IMR-90 (cell line): ENCODE data around the gene NFAT5. TPM values are rescaled to one million over a fixed set of nuclear protein-coding genes. Genes with fewer than 3 reads are reported as not detected.

Experiments used
- ATAC-seq: fragments of 200-7000 bp; cut with Tn5 transposase; 2 replicates; pipeline ENCODE4 v1.9.1; 2020; ENCODE audit warnings: low read depth, mild to moderate bottlenecking, moderate library complexity
- BruUV-seq: library from RNA; stranded (reverse); fragments of 400-500 nt; replicated peaks from 2 replicates; lab custom pipeline; 2021; lab: Mats Ljungman, UMichigan
- CTCF ChIA-PET: fragments of 300-600 bp; formaldehyde crosslinking; extraction: SDS; loops from one replicate; lab custom pipeline; 2021; ENCODE audit warnings: antibody characterized with exemption; lab: Yijun Ruan, JAX
- POLR2A ChIA-PET: fragments of 300-600 bp; sonication (Branson Sonifier 250); formaldehyde crosslinking; loops from one replicate; lab custom pipeline; 2022; ENCODE audit warnings: antibody characterized with exemption; ENCODE audit not compliant: unreplicated experiment; lab: Charles Lee
- DNase-seq: peaks from one replicate; pipeline ENCODE4 v3.0.0; 2013
- H2AFZ ChIP-seq: replicated peaks from 2 replicates; pipeline ENCODE3; 2013; ENCODE audit warnings: low read length, mild to moderate bottlenecking; ENCODE audit not compliant: poor library complexity
- H2AK5ac ChIP-seq: 2 replicates; pipeline ENCODE4 v1.6.1; 2013; ENCODE audit warnings: low read depth, low read length, inconsistent platforms
- H2AK9ac ChIP-seq: replicated peaks from 2 replicates; pipeline ENCODE3; 2013; ENCODE audit warnings: mild to moderate bottlenecking, low read depth, low read length, moderate library complexity; ENCODE audit not compliant: poor library complexity
- H2BK120ac ChIP-seq: 2 replicates; pipeline ENCODE4 v1.6.1; 2013; ENCODE audit warnings: low read depth, low read length, inconsistent platforms
- H2BK15ac ChIP-seq: 3 replicates; pipeline ENCODE4 v1.6.1; 2013; ENCODE audit warnings: low read depth, low read length, inconsistent platforms
- H2BK20ac ChIP-seq: 2 replicates; pipeline ENCODE4 v1.6.1; 2013; ENCODE audit warnings: low read depth, mild to moderate bottlenecking, inconsistent platforms, low read length, moderate library complexity
- H2BK5ac ChIP-seq: 2 replicates; pipeline ENCODE4 v1.6.1; 2013; ENCODE audit warnings: mild to moderate bottlenecking, low read depth, low read length, inconsistent platforms; ENCODE audit not compliant: poor library complexity, severe bottlenecking
- H3K14ac ChIP-seq: replicated peaks from 2 replicates; pipeline ENCODE4 v1.6.1; 2013; ENCODE audit warnings: low read depth, low read length, inconsistent platforms
- H3K18ac ChIP-seq: 2 replicates; pipeline ENCODE4 v1.6.1; 2013; ENCODE audit warnings: low read depth, low read length, control low read depth
- H3K23ac ChIP-seq: 2 replicates; pipeline ENCODE4 v1.6.1; 2013; ENCODE audit warnings: low read depth, low read length, inconsistent platforms
- H3K27ac ChIP-seq: 2 replicates; pipeline ENCODE4 v1.5.1; 2013; ENCODE audit warnings: mild to moderate bottlenecking, control low read depth, low read length; ENCODE audit not compliant: insufficient read depth
- H3K27me3 ChIP-seq: 2 replicates; pipeline ENCODE4 v1.6.1; 2013; ENCODE audit warnings: low read length; ENCODE audit not compliant: control insufficient read depth, insufficient read depth
- H3K36me3 ChIP-seq: 2 replicates; pipeline ENCODE4 v1.6.1; 2013; ENCODE audit warnings: low read length, mixed read lengths; ENCODE audit not compliant: control insufficient read depth, insufficient read depth
- H3K4ac ChIP-seq: 2 replicates; pipeline ENCODE4 v1.6.1; 2013; ENCODE audit warnings: low read depth, low read length, inconsistent platforms
- H3K4me1 ChIP-seq: 2 replicates; pipeline ENCODE4 v1.6.1; 2013; ENCODE audit warnings: low read length, mixed read lengths; ENCODE audit not compliant: control insufficient read depth, insufficient read depth
- H3K4me2 ChIP-seq: 2 replicates; pipeline ENCODE4 v1.6.1; 2013; ENCODE audit warnings: low read depth, mild to moderate bottlenecking, control low read depth, low read length, moderate library complexity
- H3K4me3 ChIP-seq: 2 replicates; pipeline ENCODE4 v1.5.1; 2013; ENCODE audit warnings: low read depth, mild to moderate bottlenecking, control low read depth, low read length, moderate library complexity; ENCODE audit not compliant: insufficient read depth
- H3K56ac ChIP-seq: 2 replicates; pipeline ENCODE4 v1.6.1; 2013; ENCODE audit warnings: low read length, inconsistent platforms; ENCODE audit not compliant: insufficient read depth; ENCODE audit errors: extremely low read depth
- H3K79me1 ChIP-seq, 2 experiments: 2 replicates each; pipeline ENCODE4 v1.6.1; 2013; ENCODE audit warnings: low read length in 2 of 2, inconsistent platforms in 1 of 2, low read depth in 1 of 2
- H3K9ac ChIP-seq: 2 replicates; pipeline ENCODE4 v1.6.1; 2013; ENCODE audit warnings: low read depth, low read length, control low read depth
- H3K9me1 ChIP-seq: 2 replicates; pipeline ENCODE4 v1.6.1; 2013; ENCODE audit warnings: low read length, inconsistent platforms; ENCODE audit not compliant: insufficient read depth
- H3K9me3 ChIP-seq: 2 replicates; pipeline ENCODE4 v1.6.1; 2013; ENCODE audit warnings: low read length; ENCODE audit not compliant: control insufficient read depth, insufficient read depth
- H4K20me1 ChIP-seq: 2 replicates; pipeline ENCODE4 v1.6.1; 2013; ENCODE audit warnings: low read length, inconsistent platforms; ENCODE audit not compliant: insufficient read depth
- H4K5ac ChIP-seq: 2 replicates; pipeline ENCODE4 v1.6.1; 2013; ENCODE audit warnings: mild to moderate bottlenecking, low read depth, low read length, control low read depth
- H4K8ac ChIP-seq, 2 experiments: 2 replicates each; pipeline ENCODE4 v1.6.1; 2013; ENCODE audit warnings: low read depth in 2 of 2, low read length in 2 of 2, control low read depth in 1 of 2, inconsistent platforms in 1 of 2
- H4K91ac ChIP-seq: 2 replicates; pipeline ENCODE4 v1.6.1; 2013; ENCODE audit warnings: low read depth, low read length, inconsistent platforms; ENCODE audit not compliant: insufficient read depth
- CHD1 ChIP-seq: IDR thresholded peaks from 2 replicates; pipeline ENCODE4 v1.6.1; 2012; ENCODE audit warnings: low read depth, low read length, improper control_type of control experiment
- MAZ ChIP-seq: IDR thresholded peaks from 2 replicates; pipeline ENCODE4 v1.6.1; 2012; ENCODE audit warnings: low read depth, mild to moderate bottlenecking, low read length, improper control_type of control experiment, moderate library complexity, borderline replicate concordance
- MXI1 ChIP-seq: IDR thresholded peaks from 2 replicates; pipeline ENCODE4 v1.6.1; 2012; ENCODE audit warnings: low read depth, mild to moderate bottlenecking, low read length, moderate library complexity, borderline replicate concordance
- NFE2L2 ChIP-seq: fragments of 150-350 bp; IDR thresholded peaks from 2 replicates; pipeline ENCODE4 v1.6.1; 2016; ENCODE audit warnings: low read depth, mild to moderate bottlenecking, low read length
- RAD21 ChIP-seq: IDR thresholded peaks from 2 replicates; pipeline ENCODE4 v1.6.1; 2012; ENCODE audit warnings: low read length, improper control_type of control experiment
- WGBS, 2 experiments: methylation state at CpG; one replicate each; pipeline versions ENCODE4 v1.1.5 to v1.1.7; 2013; ENCODE audit warnings: missing lambda C conversion rate in 2 of 2; ENCODE audit not compliant: insufficient read length in 1 of 2; ENCODE audit errors: extremely low coverage in 2 of 2; 5-methylcytosine and 5-hydroxymethylcytosine counted together
- dilution Hi-C: fragments of 300-500 bp; cut with HindIII; formaldehyde crosslinking; loops from one replicate; pipeline ENCODE4 v1.14.3; 2018; ENCODE audit warnings: low sequenced_read_pairs; ENCODE audit not compliant: unreplicated experiment
- in situ Hi-C: fragments of 300-500 bp; cut with MboI; formaldehyde crosslinking; loops from 3 replicates; pipeline ENCODE4 v1.14.3; 2019; ENCODE audit warnings: low sequenced_read_pairs, inconsistent platforms, mixed read lengths
- intact Hi-C: fragments of 100-400 bp; cut with micrococcal nuclease; formaldehyde crosslinking; loops from 2 replicates; pipeline ENCODE4 v1.10.0; 2022
- polyA plus RNA-seq, 3 experiments: library from polyadenylated mRNA; depleted of rRNA; stranded (reverse); fragments of >200 nt; gene quantifications; 2 replicates each; pipeline ENCODE4 v1.2.3, GENCODE V29; 2012; ENCODE audit warnings: low replicate concordance in 1 of 3
- total RNA-seq: library from RNA; depleted of rRNA; stranded (reverse); fragments of >200 nt; gene quantifications from 2 replicates; pipeline ENCODE4 v1.2.3, GENCODE V29; 2012
- TF ChIP-seq, protein P1 (sequence below): fragments of 150-350 bp; IDR thresholded peaks from 2 replicates; pipeline ENCODE4 v1.6.1; 2017; ENCODE audit warnings: mild to moderate bottlenecking, antibody characterized with exemption, low read length, low read depth

NFAT5 gene
- total and polyA plus RNA-seq, 2 of the 4 experiments (the other 2 are of a cell fraction), result 10.9 to 20.1 TPM

- H2BK120ac ChIP-seq, result no peak overlapping the region
- H4K20me1 ChIP-seq, result peaks cover 20% of the 10 kb centered on the region; the same call in 1 of the 2 replicates
- H2AFZ ChIP-seq, result no peak overlapping the region
- H3K4me1 ChIP-seq, result no peaks in the 10 kb centered on the region
- peaks cover 57% of the 10 kb centered on the region for H3K36me3 ChIP-seq
- DNase-seq (no peak), ATAC-seq (no peak)
- H3K27me3 ChIP-seq, result no peaks in the 10 kb centered on the region
- no peak overlapping the region for H3K23ac ChIP-seq
- H3K9ac ChIP-seq, result no peak overlapping the region
- CTCF ChIA-PET, result no interaction called here
- H3K9me1 ChIP-seq, result peaks cover 6% of the 10 kb centered on the region; the same call in 1 of the 2 replicates
- no peak overlapping the region for H4K8ac ChIP-seq
- TF ChIP-seq NFE2L2 (no peak), MXI1 (no peak), RAD21 (no peak), CHD1 (no peak), MAZ (no peak)
- TF ChIP-seq, protein P1, sequence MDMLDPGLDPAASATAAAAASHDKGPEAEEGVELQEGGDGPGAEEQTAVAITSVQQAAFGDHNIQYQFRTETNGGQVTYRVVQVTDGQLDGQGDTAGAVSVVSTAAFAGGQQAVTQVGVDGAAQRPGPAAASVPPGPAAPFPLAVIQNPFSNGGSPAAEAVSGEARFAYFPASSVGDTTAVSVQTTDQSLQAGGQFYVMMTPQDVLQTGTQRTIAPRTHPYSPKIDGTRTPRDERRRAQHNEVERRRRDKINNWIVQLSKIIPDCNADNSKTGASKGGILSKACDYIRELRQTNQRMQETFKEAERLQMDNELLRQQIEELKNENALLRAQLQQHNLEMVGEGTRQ, result no peak
- peaks cover 17 to 56% of the 10 kb centered on the region in 2 experiments for H3K79me1 ChIP-seq
- H3K4me2 ChIP-seq, result no peak overlapping the region
- H2AK5ac ChIP-seq, result no peak overlapping the region
- H2BK20ac ChIP-seq, result no peak overlapping the region
- in situ Hi-C loops (no loop called here), dilution Hi-C loops (no loop called here), intact Hi-C loops (no loop called here)
- no peak overlapping the region for H3K56ac ChIP-seq
- WGBS, 2 experiments, result 93% methylated on average over 5 of the region's 6 CpGs; no CpG with 5 or more reads in 1 of the 2 experiments
- H4K91ac ChIP-seq, result no peak overlapping the region
- H3K18ac ChIP-seq, result no peak overlapping the region
- BruUV-seq, result no TSS peak
- no peak overlapping the region for H3K4ac ChIP-seq
- H4K5ac ChIP-seq, result no peak overlapping the region
- no peak overlapping the region for H3K14ac ChIP-seq
- H2BK15ac ChIP-seq, result no peak overlapping the region
- no peak overlapping the region for H3K27ac ChIP-seq
- POLR2A ChIA-PET, result interaction anchor here (0.7 kb wide), 1 partner anchor 299 kb away, joined by 5 read pairs; no protein-coding TSS in a partner anchor
- H2AK9ac ChIP-seq, result no peak overlapping the region
- H2BK5ac ChIP-seq, result no peak overlapping the region
- no peak overlapping the region for H3K4me3 ChIP-seq
- no peaks in the 10 kb centered on the region for H3K9me3 ChIP-seq
Measured at GRCh38 chr16:69717066-69717465, 151.3 kb downstream of the NFAT5 start.
